Hematopoietic multipotent progenitor cell treated with erythropoietin and hydrocortisone succinate and interleukin-3 and kit ligand, for 15 days (in vitro differentiated cells): ENCODE measurements around the gene C1orf167.

Experiments used
- DNase-seq: peaks from one replicate; pipeline ENCODE4 v3.0.0-alpha.2; 2015; ENCODE audit warnings: low spot score

C1orf167 gene

GRCh38 chr1:11736746-11737639, 25.0 kb upstream of the C1orf167 start:
- peak; percentile 41 for DNase-seq

- DNase-seq = no peak
Measured at GRCh38 chr1:11738096-11738495, 23.9 kb upstream of the C1orf167 start.

- no peak for DNase-seq
Measured at GRCh38 chr1:11738783-11739182, 23.2 kb upstream of the C1orf167 start.

GRCh38 chr1:11740258-11741192, 21.5 kb upstream of the C1orf167 start:
- no peak for DNase-seq

GRCh38 chr1:11741482-11741881, 20.5 kb upstream of the C1orf167 start:
- no peak for DNase-seq

- peak; percentile 72 for DNase-seq
Measured at GRCh38 chr1:11741919-11742558, 20.0 kb upstream of the C1orf167 start.

GRCh38 chr1:11744287-11744686, 17.7 kb upstream of the C1orf167 start:
- DNase-seq = no peak

- DNase-seq = no peak
Measured at GRCh38 chr1:11746092-11746491, 15.9 kb upstream of the C1orf167 start.

GRCh38 chr1:11746795-11747487, 15.1 kb upstream of the C1orf167 start:
- no peak for DNase-seq

- DNase-seq = no peak
Measured at GRCh38 chr1:11748294-11749202, 13.4 kb upstream of the C1orf167 start.

GRCh38 chr1:11749203-11749689, 12.7 kb upstream of the C1orf167 start:
- DNase-seq = peak; percentile 76

- DNase-seq = no peak
Measured at GRCh38 chr1:11749996-11750395, 12.0 kb upstream of the C1orf167 start.

GRCh38 chr1:11751087-11751486, 10.9 kb upstream of the C1orf167 start:
- DNase-seq = no peak

- DNase-seq = no peak
Measured at GRCh38 chr1:11752359-11753088, 9.5 kb upstream of the C1orf167 start.

GRCh38 chr1:11753555-11754208, 8.3 kb upstream of the C1orf167 start:
- DNase-seq = no peak

GRCh38 chr1:11757047-11757446, 4.9 kb upstream of the C1orf167 start:
- no peak for DNase-seq

- DNase-seq = no peak
Measured at GRCh38 chr1:11759791-11760190, 2.2 kb upstream of the C1orf167 start.

GRCh38 chr1:11761285-11761684, 708 bp upstream of the C1orf167 start:
- DNase-seq = no peak

GRCh38 chr1:11764115-11764514, 2.1 kb downstream of the C1orf167 start:
- DNase-seq = no peak
